HepG2 (cell line): ENCODE results near the gene ESRP2. TPM values are rescaled to one million over a fixed set of nuclear protein-coding genes. Genes with fewer than 3 reads are reported as not detected.

Experiments used
- CC2D1A ChIP-seq: sonication (generic); formaldehyde crosslinking; IDR thresholded peaks from 2 replicates; pipeline ENCODE4 v1.8.1; 2023; ENCODE audit warnings: mild to moderate bottlenecking, missing genetic modification reagents
- CREM ChIP-seq, 2 experiments: sonication (generic) in 1 of 2; formaldehyde crosslinking in 1 of 2; IDR thresholded peaks; 2 replicates each; pipeline versions ENCODE4 v1.4.0 to v1.6.1; 2016 to 2020; ENCODE audit warnings: antibody characterized with exemption in 1 of 2, mild to moderate bottlenecking in 1 of 2, missing genetic modification reagents in 1 of 2
- FOSL1 ChIP-seq: sonication (generic); formaldehyde crosslinking; IDR thresholded peaks from 2 replicates; pipeline ENCODE4 v1.9.0; 2021; ENCODE audit warnings: missing genetic modification reagents, borderline replicate concordance
- POLR2AphosphoS5 ChIP-seq: IDR thresholded peaks from 2 replicates; pipeline ENCODE4 v1.6.1; 2012; ENCODE audit warnings: low read depth, low read length
- ZNF430 ChIP-seq: sonication (generic); formaldehyde crosslinking; IDR thresholded peaks from 2 replicates; pipeline ENCODE4 v1.9.0; 2021; ENCODE audit warnings: mild to moderate bottlenecking, missing genetic modification reagents
- ZNF432 ChIP-seq: sonication (generic); formaldehyde crosslinking; IDR thresholded peaks from 2 replicates; pipeline ENCODE4 v1.5.0; 2020; ENCODE audit warnings: missing genetic modification reagents, mild to moderate bottlenecking, borderline replicate concordance
- ZNF503 ChIP-seq: sonication (generic); formaldehyde crosslinking; IDR thresholded peaks from 2 replicates; pipeline ENCODE4 v1.4.0; 2020; ENCODE audit warnings: missing genetic modification reagents
- ZNF570 ChIP-seq: sonication (generic); formaldehyde crosslinking; IDR thresholded peaks from 2 replicates; pipeline ENCODE4 v1.4.0; 2020; ENCODE audit warnings: mild to moderate bottlenecking, missing genetic modification reagents, borderline replicate concordance
- polyA plus RNA-seq, 8 experiments: library from polyadenylated mRNA; depleted of rRNA in 3 of 8; stranded (reverse) in 7 of 8; unstranded in 1 of 8; fragments of >200 nt; fragmentation: Illumina TruSeq in 4 of 8; extraction: Trizol in 4 of 8; gene quantifications; 2 replicates each; pipeline versions ENCODE4 v1.2.1 to v1.2.3, GENCODE V29; 2011 to 2016; ENCODE audit warnings: low read depth in 4 of 8, missing spikeins in 1 of 8, mixed read lengths in 1 of 8; ENCODE audit not compliant: insufficient read depth in 1 of 8
- total RNA-seq, 5 experiments: library from RNA; depleted of rRNA; stranded (reverse); fragments of >200 nt; fragmentation: Illumina TruSeq; extraction: Trizol; gene quantifications; 2 replicates each; pipeline ENCODE4 v1.2.3, GENCODE V29; 2016; ENCODE audit warnings: low read depth in 1 of 5
- TF ChIP-seq, protein P1 (sequence below): sonication (generic); formaldehyde crosslinking; IDR thresholded peaks from 2 replicates; pipeline ENCODE4 v1.5.1; 2020; ENCODE audit warnings: mild to moderate bottlenecking, missing genetic modification reagents, moderate library complexity
- TF ChIP-seq, protein P2 (sequence below): sonication (generic); formaldehyde crosslinking; IDR thresholded peaks from 2 replicates; pipeline ENCODE4 v1.5.1; 2020; ENCODE audit warnings: mild to moderate bottlenecking, missing genetic modification reagents
- TF ChIP-seq, protein P3 (sequence below): IDR thresholded peaks from 2 replicates; pipeline ENCODE4 v1.6.1; 2016; ENCODE audit warnings: mild to moderate bottlenecking
- TF ChIP-seq, protein P4 (sequence below): sonication (generic); formaldehyde crosslinking; IDR thresholded peaks from 2 replicates; pipeline ENCODE4 v1.4.0; 2020; ENCODE audit warnings: low read depth, mild to moderate bottlenecking, missing genetic modification reagents

The ESRP2 gene
- total and polyA plus RNA-seq, 2 of the 13 experiments (the other 11 are each of a cell fraction or from before 2014, with no cell fraction given), result 21.1 to 32.4 TPM

DNA sequence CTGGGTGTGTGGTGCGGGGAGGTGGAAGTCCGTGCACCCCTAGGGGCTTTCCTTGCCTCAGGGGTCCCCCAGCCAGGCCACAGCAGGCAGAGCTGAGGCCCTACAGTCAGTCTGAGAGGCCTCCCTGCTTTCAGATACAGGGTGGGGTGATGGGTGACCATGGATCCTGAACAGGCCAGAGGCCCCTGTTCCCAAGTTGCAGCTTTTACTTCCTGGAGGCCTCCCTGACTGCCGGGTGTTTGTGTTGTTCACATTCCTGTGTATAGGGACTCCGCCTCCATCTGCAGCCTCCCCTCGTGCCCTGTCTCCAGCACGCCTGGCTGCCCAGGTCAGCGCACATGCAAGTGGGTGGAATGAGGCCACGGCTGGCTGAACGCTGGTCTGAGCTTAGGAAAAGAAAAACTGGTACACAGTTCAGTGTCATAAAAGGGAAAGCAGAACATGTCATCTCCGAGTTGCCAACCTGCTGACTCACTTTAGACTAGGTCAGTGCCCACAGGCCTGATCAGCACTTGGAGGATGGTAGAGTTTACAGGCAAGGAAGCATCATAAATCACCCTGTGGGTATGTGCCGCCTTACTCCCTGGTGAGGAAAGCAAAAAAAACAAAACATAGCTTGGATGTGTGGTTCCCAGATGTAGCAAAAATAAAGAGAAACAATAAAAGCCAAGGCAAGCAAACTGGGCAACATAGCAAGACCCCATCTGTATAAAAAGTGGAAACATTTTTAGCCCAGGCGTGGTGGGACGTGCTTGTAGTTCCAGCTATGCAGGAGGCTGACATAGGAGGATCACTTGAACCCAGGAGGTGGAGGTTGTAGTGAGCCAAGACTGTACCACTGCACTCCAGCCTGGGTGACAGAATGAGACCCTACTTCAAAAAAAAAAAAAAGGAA lies 22.2 kb upstream of the ESRP2 start (continued):
- TF ChIP-seq, protein P1, sequence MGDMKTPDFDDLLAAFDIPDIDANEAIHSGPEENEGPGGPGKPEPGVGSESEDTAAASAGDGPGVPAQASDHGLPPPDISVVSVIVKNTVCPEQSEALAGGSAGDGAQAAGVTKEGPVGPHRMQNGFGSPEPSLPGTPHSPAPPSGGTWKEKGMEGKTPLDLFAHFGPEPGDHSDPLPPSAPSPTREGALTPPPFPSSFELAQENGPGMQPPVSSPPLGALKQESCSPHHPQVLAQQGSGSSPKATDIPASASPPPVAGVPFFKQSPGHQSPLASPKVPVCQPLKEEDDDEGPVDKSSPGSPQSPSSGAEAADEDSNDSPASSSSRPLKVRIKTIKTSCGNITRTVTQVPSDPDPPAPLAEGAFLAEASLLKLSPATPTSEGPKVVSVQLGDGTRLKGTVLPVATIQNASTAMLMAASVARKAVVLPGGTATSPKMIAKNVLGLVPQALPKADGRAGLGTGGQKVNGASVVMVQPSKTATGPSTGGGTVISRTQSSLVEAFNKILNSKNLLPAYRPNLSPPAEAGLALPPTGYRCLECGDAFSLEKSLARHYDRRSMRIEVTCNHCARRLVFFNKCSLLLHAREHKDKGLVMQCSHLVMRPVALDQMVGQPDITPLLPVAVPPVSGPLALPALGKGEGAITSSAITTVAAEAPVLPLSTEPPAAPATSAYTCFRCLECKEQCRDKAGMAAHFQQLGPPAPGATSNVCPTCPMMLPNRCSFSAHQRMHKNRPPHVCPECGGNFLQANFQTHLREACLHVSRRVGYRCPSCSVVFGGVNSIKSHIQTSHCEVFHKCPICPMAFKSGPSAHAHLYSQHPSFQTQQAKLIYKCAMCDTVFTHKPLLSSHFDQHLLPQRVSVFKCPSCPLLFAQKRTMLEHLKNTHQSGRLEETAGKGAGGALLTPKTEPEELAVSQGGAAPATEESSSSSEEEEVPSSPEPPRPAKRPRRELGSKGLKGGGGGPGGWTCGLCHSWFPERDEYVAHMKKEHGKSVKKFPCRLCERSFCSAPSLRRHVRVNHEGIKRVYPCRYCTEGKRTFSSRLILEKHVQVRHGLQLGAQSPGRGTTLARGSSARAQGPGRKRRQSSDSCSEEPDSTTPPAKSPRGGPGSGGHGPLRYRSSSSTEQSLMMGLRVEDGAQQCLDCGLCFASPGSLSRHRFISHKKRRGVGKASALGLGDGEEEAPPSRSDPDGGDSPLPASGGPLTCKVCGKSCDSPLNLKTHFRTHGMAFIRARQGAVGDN (CRISPR knock-in tag), result peak; percentile 100
- TF ChIP-seq, protein P2, sequence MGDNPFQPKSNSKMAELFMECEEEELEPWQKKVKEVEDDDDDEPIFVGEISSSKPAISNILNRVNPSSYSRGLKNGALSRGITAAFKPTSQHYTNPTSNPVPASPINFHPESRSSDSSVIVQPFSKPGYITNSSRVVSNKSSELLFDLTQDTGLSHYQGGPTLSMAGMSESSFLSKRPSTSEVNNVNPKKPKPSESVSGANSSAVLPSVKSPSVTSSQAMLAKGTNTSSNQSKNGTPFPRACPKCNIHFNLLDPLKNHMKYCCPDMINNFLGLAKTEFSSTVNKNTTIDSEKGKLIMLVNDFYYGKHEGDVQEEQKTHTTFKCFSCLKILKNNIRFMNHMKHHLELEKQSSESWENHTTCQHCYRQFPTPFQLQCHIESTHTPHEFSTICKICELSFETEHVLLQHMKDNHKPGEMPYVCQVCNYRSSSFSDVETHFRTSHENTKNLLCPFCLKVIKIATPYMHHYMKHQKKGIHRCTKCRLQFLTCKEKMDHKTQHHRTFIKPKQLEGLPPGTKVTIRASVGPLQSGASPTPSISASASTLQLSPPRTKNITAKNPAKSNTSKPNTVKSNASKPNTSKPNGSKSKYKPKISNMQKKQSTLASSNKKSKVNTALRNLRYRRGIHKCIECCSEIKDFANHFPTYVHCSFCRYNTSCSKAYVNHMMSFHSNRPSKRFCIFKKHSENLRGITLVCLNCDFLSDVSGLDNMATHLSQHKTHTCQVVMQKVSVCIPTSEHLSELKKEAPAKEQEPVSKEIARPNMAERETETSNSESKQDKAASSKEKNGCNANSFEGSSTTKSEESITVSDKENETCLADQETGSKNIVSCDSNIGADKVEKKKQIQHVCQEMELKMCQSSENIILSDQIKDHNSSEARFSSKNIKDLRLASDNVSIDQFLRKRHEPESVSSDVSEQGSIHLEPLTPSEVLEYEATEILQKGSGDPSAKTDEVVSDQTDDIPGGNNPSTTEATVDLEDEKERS, result peak; percentile 87; the same call in 1 of the 2 replicates
- no peak for TF ChIP-seq CC2D1A (CRISPR knock-in tag)
- no peak for TF ChIP-seq FOSL1 (CRISPR knock-in tag)
- no peak for TF ChIP-seq POLR2AphosphoS5
- TF ChIP-seq ZNF430 (CRISPR knock-in tag), result peak; percentile 82; the same call in 1 of the 2 replicates
- TF ChIP-seq, protein P3, sequence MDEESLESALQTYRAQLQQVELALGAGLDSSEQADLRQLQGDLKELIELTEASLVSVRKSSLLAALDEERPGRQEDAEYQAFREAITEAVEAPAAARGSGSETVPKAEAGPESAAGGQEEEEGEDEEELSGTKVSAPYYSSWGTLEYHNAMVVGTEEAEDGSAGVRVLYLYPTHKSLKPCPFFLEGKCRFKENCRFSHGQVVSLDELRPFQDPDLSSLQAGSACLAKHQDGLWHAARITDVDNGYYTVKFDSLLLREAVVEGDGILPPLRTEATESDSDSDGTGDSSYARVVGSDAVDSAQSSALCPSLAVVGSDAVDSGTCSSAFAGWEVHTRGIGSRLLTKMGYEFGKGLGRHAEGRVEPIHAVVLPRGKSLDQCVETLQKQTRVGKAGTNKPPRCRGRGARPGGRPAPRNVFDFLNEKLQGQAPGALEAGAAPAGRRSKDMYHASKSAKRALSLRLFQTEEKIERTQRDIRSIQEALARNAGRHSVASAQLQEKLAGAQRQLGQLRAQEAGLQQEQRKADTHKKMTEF (CRISPR knock-in tag), result peak; percentile 86
- TF ChIP-seq ZNF503 (CRISPR knock-in tag), result no peak
- TF ChIP-seq, protein P4, sequence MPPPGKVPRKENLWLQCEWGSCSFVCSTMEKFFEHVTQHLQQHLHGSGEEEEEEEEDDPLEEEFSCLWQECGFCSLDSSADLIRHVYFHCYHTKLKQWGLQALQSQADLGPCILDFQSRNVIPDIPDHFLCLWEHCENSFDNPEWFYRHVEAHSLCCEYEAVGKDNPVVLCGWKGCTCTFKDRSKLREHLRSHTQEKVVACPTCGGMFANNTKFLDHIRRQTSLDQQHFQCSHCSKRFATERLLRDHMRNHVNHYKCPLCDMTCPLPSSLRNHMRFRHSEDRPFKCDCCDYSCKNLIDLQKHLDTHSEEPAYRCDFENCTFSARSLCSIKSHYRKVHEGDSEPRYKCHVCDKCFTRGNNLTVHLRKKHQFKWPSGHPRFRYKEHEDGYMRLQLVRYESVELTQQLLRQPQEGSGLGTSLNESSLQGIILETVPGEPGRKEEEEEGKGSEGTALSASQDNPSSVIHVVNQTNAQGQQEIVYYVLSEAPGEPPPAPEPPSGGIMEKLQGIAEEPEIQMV (CRISPR knock-in tag), result peak; percentile 72; the same call in 1 of the 2 replicates
- peak; percentile 56; the same call in 1 of the 2 replicates for TF ChIP-seq CREM (IDR thresholded peaks at IDR 0.05)
- TF ChIP-seq CREM (CRISPR knock-in tag; IDR thresholded peaks at IDR 0.05), result no peak
- no peak for TF ChIP-seq ZNF570 (CRISPR knock-in tag)
- TF ChIP-seq ZNF432 (CRISPR knock-in tag), result no peak
